NCI-H82 (cell line): ENCODE measurements around the gene ZBTB7C.

Source experiments
- DNase-seq: peaks from one replicate; lab custom pipeline; 2025; lab: John Stamatoyannopoulos, UW

The ZBTB7C gene

DNA sequence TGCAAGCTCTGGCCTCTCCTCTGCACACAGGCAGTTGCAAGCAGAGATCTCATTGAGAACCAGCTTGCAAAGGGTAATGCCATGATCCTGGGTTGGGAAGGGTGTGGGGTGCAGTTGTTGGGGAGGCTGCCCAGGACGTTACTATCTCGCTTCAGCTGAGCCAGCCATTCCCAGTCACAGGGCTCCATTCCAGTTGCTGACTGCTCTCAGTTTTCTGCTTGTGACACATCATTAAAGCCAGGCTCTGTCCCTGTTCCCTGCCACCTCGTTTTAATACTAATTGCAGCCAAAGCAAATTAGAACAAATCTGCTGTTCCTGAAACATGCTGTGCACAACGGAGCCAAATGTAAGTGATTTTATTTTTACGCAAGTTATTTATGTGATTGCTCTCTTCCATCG lies 416.2 kb downstream of the ZBTB7C start:
- DNase-seq: no peak

DNA sequence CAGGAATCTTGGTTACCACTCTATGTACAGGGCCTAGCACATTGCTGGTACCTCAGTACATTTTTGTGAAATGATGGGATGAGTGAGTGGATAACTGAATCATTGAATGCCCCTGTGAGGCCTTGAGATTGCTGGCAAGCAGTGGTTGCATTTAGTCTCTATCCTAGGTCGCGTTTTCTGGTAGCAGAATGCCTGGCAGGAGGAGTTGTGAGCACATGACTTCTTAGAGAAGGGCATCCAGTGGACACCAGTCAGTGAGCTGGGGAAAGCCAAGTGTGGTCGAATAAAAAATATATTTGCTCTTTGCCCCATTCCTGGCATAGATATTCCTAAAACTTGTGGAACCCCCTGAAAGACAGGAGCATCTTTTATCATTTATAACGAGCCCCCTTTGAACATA lies 416.9 kb downstream of the ZBTB7C start:
- DNase-seq: no peak

DNA sequence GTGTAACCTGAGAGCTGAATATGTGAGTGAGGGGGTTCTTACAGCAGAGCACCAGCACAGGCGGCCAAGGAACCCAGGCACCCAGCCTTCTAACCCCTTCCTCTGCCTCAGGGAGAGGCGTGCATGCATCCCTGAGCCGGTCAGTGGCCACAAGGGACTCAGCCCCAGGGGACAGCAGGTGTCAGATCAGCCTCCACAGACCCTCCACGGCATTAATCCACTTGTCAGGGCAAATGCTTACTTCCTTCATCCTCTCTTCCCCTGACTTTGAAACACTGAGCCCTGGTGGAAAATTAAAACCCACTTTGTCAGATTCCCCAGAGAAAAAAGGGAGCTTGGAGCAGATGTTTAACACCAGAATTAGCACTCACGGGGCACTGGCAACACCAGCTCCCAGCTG lies 418.2 kb downstream of the ZBTB7C start:
- DNase-seq: peak; percentile 91

DNA sequence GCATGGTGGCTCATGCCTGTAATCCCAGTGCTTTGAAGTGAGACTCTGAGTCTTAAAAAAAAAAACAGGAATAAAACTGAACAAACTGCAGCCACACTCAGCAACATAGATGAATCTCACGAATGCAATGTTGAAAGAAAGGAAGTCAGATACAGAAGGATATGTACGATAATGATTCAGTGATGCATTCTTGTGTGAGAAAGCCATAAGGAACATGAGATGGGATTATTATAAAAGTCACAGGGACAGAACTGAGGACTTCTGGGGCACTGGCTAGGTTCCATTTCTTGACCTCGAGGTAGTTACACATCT lies 421.8 kb downstream of the ZBTB7C start:
- DNase-seq: no peak

DNA sequence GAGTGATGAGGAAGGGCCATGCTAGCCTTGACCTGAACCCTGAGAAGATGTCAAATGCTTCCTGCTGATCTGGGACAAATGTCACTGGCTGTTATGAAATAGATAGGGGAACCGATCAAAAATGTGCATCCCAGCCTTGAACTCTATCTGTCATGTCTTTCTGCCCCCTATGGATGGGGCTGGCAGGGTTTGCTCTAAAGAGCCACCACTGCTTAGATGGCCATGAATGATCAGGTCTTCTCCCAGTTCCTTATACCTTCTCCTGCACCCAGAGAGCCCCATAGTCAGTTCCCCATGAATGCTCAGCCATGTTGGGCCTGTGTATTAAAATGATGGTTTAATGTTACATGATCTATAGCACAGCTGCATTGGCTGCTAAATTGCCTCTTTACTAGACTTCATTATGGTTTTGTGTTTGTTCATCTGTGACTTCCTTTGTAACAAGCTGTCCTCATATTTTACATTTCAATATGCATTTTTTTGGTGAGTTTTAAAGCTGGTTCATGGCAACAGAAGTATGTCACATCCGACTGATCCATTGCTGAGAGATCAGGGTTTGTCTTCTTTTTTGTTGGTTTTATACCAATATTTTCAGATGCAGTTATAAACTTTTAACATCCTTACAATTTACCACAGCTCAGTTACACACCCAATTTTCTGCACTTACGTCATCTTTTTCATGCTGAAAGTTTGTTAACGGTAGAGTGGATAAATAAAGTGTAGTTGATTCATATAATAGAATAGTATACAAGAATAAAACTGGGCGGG lies 422.4 kb downstream of the ZBTB7C start:
- no peak for DNase-seq

DNA sequence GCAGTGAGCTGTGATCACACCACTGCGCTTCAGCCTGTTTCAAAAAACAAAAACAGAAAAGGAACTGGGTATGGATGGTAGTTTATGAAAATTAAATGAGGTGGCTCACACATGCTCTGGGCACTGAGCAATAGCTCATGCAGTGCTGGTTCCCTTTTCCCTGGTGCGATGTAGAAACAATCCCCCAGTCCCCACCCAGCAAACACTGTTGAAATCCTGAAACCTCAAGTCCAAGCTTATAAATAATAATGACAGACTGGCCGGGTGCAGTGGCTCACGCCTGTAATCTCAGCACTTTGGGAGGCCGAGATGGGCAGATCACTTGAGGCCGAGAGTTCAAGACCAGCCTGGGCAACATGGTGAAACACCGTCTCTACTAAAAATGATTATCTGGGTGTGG lies 423.3 kb downstream of the ZBTB7C start:
- no peak for DNase-seq

DNA sequence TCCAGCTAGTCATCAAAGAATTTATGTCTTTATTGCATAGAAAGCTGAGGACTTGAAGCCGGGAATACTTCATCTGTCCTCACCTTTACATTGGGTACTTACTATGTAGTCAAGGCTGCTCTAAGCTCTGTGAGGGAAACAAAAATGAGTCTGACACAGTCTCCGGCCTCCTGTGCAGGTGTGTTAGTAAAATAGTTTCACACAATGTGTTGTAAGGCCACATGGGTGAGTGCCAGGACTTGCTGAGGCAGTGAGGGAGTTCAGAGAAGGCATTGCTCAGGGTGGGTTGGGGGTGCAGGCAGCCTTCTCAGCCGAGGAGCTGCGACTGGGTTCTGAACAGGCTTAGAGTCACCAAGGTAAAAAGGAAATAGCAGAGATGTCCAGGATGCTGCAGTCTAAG lies 424.2 kb downstream of the ZBTB7C start:
- DNase-seq: no peak

DNA sequence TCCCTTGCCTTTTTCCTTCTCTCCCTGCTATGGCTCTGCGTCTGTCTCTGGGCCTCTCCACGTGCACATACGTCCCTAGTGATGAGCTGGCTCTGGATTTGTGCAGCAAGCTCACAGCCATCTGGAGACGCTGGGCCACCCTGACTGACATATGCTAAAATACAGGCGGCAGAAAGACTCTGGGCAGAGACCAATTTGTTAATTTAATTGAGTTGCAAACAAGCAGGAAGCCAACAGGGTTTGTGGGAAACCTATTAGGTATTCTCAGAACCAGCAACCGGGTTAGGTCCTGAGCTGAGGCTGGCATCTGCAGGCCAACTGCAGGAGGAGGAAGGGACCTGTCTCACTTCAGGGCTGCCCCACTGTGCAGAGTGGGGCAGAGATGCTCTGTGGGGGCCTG lies 425.2 kb downstream of the ZBTB7C start:
- DNase-seq: peak; percentile 92

DNA sequence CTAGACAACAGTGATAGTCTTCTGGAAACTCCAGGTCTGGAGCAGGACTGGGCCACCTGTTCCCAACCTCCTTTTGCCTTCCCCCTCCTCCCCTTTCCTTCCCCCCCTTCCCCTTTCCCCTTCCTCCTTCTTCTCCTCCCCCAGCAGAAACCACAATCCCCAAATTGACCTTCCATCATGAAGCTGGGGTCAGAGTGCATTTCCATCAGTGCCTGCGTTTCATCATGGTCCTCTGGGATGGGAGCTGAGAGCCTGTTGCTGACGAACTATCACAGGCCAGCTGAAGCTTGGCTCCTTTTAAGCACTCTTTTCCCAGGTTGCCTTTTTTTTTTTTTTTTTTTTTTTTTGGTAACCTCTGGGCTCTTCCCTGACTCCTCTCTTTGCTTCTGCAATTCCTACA lies 426.1 kb downstream of the ZBTB7C start:
- no peak for DNase-seq

DNA sequence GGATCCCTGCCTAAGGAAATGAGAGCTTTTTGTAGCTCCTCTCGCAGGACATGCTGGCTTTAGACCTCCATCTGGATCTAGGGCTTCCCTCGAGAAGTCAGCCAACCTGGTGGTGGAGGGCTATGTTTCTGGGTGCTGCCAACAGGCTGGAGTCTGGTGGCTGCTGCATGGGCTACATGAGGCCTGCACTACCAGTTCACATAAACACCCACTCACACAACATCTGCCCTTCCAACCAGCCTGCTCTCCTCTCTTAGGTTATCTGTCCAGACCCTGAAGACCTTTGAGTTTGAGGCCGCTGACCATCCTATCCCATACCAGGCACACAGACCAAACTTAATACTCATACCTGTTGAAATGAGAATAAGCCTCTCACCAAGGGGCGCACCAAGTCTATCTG lies 427.4 kb downstream of the ZBTB7C start:
- DNase-seq: no peak

DNA sequence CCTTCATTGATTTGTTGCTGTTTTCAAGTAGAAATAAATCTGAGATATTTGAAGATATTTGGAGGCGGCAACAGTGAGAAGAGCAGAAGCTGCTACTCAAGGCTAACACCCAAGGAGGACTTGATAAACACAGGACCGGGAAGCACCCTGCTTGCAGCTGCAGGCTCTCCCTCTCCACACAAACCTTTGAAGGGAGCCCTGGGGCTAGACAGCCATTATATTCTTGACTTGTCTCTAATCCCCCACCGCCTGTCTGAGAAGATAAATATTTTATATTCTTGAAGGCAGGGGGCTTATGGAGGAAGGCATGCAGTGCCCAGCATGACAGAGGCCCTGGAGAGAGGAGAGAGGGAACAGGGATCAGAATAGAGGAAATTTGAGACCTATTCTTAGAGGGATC lies 427.9 kb downstream of the ZBTB7C start:
- peak; percentile 47 for DNase-seq

DNA sequence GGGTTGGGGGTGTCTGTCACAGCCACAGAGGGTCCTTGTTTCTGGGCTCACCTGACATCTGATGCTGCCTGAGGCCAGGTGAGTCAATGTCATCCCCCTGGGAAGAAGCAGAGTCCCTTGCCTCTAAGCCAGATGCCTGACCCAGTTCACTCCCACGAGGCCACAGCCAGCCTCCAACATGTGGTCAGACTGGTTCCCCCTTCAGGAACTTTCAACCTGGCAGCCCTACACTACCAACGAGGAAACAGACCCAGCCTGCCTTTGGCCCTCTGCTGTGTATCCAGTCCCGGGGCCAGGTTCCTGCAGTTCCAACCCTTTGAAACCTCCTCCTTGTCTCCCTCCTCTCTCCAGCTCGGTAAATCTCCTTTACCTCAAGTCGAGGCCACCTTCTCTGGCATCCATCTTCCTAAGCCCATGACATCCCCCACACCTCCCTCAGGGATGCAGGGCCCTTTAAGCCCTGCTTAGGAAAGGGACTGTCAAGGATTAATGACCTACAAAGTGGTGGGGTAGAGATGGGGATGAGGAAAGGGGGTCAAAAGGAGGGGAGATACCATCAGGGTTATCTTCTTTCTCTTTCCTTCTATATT lies 429.5 kb downstream of the ZBTB7C start:
- peak; percentile 97 for DNase-seq

DNA sequence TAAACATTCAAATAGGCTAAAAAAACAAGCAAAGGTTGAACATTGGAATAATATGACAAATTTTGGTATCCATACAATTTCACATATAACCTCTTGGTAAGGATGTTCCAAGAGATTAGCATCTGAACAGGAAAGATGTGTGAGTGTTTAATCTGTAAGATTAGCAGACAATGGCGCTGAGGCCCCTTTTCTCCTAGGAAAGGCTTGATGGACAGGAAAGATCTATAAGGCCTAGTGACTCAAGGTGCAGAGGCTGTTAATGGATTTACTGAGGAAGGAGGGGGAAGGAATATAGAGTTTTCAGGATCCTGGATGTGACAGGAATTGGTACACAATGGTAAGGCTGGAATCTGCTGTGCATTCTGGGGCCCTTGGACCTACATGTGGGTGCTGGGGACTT lies 430.6 kb downstream of the ZBTB7C start:
- peak; percentile 95 for DNase-seq

DNA sequence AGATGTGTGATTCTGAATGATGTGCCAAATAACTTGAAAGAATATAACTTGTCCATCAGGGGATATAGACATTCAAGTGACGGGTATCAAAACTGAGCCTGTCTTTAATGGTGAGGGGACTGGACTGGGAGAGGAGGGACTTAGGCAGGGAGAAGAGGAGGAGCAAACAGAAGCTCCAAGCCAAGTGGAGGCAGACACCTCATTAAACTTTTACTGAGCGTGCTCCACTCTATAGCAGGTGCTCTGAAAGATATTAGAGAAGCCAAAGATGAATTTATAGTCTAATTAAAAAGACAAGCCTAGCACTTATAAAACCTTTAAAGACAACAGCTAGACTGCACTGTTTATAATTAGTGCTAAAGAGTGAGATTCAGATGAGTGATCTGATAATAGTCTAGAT lies 431.0 kb downstream of the ZBTB7C start:
- DNase-seq: peak; percentile 43
